K562 treated with DMSO at 1 percent for 12 hours (cell line): ENCODE results near the gene PHLDA2. TPM values are rescaled to one million over a fixed set of nuclear protein-coding genes. Genes with fewer than 3 reads are reported as not detected.

Source experiments
- total RNA-seq: library from RNA; unstranded; fragments of 300-600 nt; gene quantifications from 2 replicates; pipeline ENCODE4 v1.2.3, GENCODE V29; 2022; ENCODE audit not compliant: insufficient read depth

PHLDA2 gene, protein sequence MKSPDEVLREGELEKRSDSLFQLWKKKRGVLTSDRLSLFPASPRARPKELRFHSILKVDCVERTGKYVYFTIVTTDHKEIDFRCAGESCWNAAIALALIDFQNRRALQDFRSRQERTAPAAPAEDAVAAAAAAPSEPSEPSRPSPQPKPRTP
- total RNA-seq: 41.1 and 51.0 TPM in 2 replicates

DNA sequence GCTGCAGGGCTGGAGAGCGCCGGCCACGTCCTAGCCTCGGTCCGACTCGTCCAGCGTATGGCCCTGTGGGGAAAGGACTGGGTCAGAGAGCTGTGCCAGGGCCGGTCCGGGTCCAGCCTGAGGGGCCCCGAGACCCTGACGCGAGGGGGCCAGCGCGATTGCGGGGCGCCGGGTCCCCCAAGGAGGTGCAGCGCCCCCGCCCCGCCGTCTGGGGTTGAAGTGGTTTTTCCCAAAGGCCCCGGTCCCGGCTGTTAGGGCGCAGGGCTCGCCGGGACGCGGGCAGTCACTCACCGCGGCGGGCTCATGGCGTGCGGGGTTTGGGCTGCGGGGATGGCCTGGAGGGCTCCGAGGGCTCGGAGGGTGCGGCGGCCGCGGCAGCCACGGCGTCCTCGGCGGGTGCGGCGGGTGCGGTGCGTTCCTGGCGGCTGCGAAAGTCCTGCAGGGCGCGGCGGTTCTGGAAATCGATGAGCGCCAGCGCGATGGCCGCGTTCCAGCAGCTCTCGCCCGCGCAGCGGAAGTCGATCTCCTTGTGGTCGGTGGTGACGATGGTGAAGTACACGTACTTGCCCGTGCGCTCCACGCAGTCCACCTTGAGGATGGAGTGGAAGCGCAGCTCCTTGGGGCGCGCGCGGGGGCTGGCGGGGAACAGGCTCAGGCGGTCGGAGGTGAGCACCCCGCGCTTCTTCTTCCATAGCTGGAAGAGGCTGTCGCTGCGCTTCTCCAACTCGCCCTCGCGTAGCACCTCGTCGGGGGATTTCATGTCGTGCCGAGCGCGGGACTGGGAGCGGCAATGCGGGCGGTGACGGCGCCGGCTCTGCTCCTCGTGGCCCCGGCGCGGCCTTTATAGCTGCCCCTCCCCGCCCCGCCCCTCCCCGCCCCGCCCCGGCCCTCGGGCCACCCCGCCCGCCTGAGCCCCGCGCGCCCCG is at the start of gene PHLDA2:
PHLDA2 (minus strand) TSS at position 816 of the 926 bp plus-strand sequence; CDS start at position 760, 56 bp downstream.

DNA sequence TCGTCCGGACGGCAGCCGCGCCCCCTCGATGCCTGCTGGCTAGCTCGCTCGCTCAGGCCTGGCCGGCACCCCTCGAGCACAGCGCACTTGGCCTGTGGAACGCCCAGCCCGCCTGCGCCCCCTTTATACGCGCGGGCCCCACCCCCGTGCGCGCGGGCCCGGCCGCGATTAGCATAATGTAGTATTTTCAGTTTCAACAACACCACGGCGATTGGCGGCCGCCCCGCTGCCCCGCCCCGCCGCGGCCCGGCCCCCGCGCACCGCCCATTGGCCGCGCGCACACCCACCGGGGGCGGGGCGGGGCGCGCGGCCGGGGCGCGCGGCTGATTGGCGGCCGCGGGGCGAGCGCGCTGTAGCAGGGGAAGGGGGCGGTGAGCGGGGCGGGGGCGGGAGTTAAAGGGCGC is 43.5 kb downstream of the PHLDA2 start, which contains the start of gene CDKN1C:
CDKN1C (minus strand) TSS at position 98 of the 404 bp plus-strand sequence. CDS start 319 bp downstream, outside the sequence.

Other genes with a start within 250 kb of the PHLDA2 start
- gene KCNQ1OT1, start 229.4 kb downstream of the PHLDA2 start, total RNA-seq: 0.03 and 0.35 TPM in 2 replicates
- gene CDKN1C, start 43.6 kb downstream of the PHLDA2 start, total RNA-seq: 10.2 and 11.7 TPM in 2 replicates
- 87.8 and 131 TPM in 2 replicates for gene NAP1L4, start 62.9 kb upstream of the PHLDA2 start, total RNA-seq
- gene CARS1, start 128.0 kb upstream of the PHLDA2 start, total RNA-seq: 121 and 183 TPM in 2 replicates
- gene OSBPL5, start 235.9 kb upstream of the PHLDA2 start, total RNA-seq: 9.1 and 10.6 TPM in 2 replicates